Fibroblast of villous mesenchyme (primary cell): ENCODE results near the gene DNAJB1. TPM values are rescaled to one million over a fixed set of nuclear protein-coding genes. Genes with fewer than 3 reads are reported as not detected.

Source experiments
- DNase-seq: peaks from one replicate; pipeline ENCODE4 v3.0.0-alpha.2; 2010; ENCODE audit warnings: low read depth
- H3K4me3 ChIP-seq: 2 replicates; pipeline ENCODE4 v1.5.1; 2011; ENCODE audit warnings: low read depth, mild to moderate bottlenecking, low read length
- total RNA-seq: library from RNA; depleted of rRNA; stranded (reverse); fragments of >200 nt; gene quantifications from 2 replicates; pipeline ENCODE4 v1.2.3, GENCODE V29; 2012
- TF ChIP-seq, protein P1 (sequence below): IDR thresholded peaks from 2 replicates; pipeline ENCODE4 v1.5.1; 2012; ENCODE audit warnings: low read depth, mild to moderate bottlenecking, low read length; ENCODE audit not compliant: insufficient read depth

DNAJB1 gene
- total RNA-seq, 1 donor: 99.3 TPM

DNA sequence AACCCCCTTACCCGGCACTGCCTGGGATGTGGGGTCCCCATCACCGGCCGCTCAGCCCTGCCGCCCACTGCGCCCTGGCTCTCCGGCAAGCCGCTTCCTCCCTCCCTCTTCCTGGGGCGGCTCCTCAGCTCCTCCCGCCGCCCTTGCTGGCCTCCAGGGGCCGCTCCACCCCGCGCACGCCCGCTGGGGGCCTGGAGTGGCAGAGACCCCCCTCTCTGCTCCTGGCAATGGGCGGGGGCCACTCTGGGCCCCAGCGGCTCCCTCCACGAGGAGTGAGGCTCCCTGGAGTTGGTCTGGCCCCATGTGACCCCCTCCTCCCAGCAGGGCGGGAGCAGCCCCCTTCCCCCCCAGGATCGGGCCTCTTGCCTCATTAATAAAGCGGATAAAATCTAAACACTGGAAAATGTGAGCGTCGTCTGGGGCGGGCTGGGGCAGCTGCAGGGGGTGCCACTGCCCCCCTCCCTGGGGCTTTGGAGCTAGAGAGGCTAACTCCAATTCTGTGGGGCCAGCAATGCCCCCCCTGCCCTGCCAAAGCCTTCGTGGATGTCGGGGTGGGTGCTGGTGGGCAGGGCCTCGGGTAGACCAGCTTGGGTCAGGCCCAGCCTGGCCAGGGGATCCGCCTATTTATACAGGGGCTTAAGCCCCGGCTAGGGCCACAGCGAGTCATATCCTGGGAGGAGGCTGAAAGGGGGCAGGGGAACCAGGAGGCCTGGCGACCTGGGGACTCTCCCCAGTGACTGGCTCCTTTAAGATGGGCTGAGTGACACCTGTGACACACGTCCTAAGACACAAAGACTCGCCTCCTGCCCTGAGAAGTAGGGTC, 42.7 kb downstream of the DNAJB1 start, which contains the start of gene PTGER1:
TSS of gene PTGER1 (minus strand) at position 104 of the 823 bp plus-strand sequence. CDS start 1,034 bp downstream, outside the sequence.
- peak within 1 kb of the TSS; percentile 54 for H3K4me3 ChIP-seq
- TF ChIP-seq, protein P1, sequence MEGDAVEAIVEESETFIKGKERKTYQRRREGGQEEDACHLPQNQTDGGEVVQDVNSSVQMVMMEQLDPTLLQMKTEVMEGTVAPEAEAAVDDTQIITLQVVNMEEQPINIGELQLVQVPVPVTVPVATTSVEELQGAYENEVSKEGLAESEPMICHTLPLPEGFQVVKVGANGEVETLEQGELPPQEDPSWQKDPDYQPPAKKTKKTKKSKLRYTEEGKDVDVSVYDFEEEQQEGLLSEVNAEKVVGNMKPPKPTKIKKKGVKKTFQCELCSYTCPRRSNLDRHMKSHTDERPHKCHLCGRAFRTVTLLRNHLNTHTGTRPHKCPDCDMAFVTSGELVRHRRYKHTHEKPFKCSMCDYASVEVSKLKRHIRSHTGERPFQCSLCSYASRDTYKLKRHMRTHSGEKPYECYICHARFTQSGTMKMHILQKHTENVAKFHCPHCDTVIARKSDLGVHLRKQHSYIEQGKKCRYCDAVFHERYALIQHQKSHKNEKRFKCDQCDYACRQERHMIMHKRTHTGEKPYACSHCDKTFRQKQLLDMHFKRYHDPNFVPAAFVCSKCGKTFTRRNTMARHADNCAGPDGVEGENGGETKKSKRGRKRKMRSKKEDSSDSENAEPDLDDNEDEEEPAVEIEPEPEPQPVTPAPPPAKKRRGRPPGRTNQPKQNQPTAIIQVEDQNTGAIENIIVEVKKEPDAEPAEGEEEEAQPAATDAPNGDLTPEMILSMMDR: peak; percentile 55
- DNase-seq: peak; percentile 68

- DNase-seq: no peak
- TF ChIP-seq, protein P1: no peak
- H3K4me3 ChIP-seq: peak overlapping the region; percentile 54
These were observed 43.4 kb downstream of the DNAJB1 start for GRCh38 chr19:14474827-14475226.

DNA sequence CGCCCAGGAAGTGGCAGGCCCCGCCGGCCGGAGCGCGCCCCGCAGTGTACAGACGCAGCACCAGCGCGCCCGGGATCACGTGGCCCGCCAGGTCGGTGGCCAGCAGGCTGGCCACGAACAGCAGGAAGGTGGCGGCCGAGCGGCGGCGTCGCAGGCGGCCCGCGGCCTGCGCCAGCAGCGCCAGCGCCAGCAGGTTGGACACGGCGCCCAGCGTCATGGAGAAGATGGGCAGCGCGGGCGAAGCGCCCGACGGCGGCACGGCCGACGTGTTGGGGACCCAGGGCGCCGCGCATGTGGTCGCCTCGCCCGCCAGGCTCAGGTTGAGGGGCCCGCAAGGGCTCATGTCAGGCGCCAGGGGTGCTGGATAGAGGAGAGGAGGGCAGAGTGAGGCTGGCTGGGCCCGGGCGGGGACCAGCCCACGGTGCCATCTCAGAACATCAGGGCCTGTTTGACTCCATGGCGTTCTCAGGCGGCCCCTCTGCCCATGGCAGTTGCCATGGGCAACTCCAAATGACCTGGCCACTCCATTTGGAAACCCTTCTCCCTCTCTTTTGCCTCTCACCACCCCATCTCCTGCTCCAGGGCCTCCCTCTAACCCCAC, 44.1 kb downstream of the DNAJB1 start:
- TF ChIP-seq, protein P1: no peak
- no peak overlapping the region for H3K4me3 ChIP-seq
- no peak for DNase-seq

GRCh38 chr19:14473073-14473977, 44.9 kb downstream of the DNAJB1 start:
- DNase-seq: no peak
- TF ChIP-seq, protein P1: no peak

DNA sequence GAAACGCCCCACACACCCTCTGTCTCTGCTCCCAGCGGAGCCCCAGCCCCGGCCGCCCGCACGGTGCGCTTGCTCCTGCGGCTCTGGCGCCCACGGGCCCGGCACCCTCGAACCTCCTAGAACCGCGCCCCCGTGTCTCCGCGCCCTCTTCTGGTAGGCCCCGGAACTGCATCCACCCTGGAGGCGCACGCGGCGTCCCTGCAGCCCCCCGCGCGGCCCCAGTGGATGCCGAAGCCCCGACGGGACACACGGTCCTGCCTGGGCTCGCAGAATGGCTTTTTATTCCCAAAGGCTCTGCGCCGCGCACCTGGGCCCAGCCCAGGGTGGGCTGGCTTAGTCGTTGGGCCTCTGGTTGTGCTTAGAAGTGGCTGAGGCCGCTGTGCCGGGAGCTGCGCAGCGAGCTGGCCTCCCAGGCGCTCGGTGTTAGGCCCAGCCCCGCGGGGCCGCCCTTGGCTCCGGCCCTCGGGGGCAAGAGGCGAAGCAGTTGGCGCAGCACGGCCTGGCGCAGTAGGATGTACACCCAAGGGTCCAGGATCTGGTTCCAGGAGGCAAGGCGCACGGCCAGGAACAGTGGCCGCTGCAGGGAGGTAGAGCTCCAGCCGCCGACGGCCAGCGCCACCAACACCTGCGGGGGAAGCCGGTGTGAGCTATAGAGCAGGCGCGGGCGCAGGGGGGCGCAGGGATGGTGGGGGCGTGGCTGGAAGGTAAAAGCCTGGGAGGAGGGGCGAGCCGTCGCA, 45.8 kb downstream of the DNAJB1 start:
- peak; percentile 66 for DNase-seq
- H3K4me3 ChIP-seq: peak overlapping the region; percentile 18
- TF ChIP-seq, protein P1: peak; percentile 89

More at GRCh38 chr19:14473073-14473977, 44.9 kb downstream of the DNAJB1 start:
- H3K4me3 ChIP-seq: no peak overlapping the region

GRCh38 chr19:14471436-14472187, 46.6 kb downstream of the DNAJB1 start:
- TF ChIP-seq, protein P1: no peak
- no peak for DNase-seq
- no peak overlapping the region for H3K4me3 ChIP-seq
